H9 (cell line): ENCODE measurements around the gene ZNF75A. TPM values are rescaled to one million over a fixed set of nuclear protein-coding genes. Genes with fewer than 3 reads are reported as not detected.
A peak's percentile ranks its signal among the peaks of the same experiment; 100 is the strongest.

Experiments used
- DNase-seq: peaks from one replicate; pipeline ENCODE4 v3.0.0-alpha.2; 2017
- H2AFZ ChIP-seq: one replicate; pipeline ENCODE4 v1.6.1; 2013; ENCODE audit warnings: mild to moderate bottlenecking, low read length, control low read depth, moderate library complexity
- H2AK5ac ChIP-seq: 2 replicates; pipeline ENCODE4 v1.6.1; 2013; ENCODE audit warnings: low read length, control low read depth, mixed read lengths; ENCODE audit not compliant: insufficient read length
- H2BK120ac ChIP-seq: one replicate; pipeline ENCODE4 v1.6.1; 2013; ENCODE audit warnings: low read depth, mild to moderate bottlenecking, low read length, control low read depth, inconsistent platforms; ENCODE audit not compliant: poor library complexity, severe bottlenecking
- H2BK12ac ChIP-seq: 2 replicates; pipeline ENCODE4 v1.6.1; 2013; ENCODE audit warnings: low read length, control low read depth, mixed read lengths, low read depth; ENCODE audit not compliant: insufficient read length
- H2BK15ac ChIP-seq: 2 replicates; pipeline ENCODE4 v1.6.1; 2013; ENCODE audit warnings: low read depth, low read length, control low read depth
- H2BK20ac ChIP-seq: one replicate; pipeline ENCODE4 v1.6.1; 2013; ENCODE audit warnings: low read depth, mild to moderate bottlenecking, low read length, control low read depth, inconsistent platforms; ENCODE audit not compliant: poor library complexity, severe bottlenecking
- H2BK5ac ChIP-seq: 2 replicates; pipeline ENCODE4 v1.6.1; 2013; ENCODE audit warnings: low read length, control low read depth, mixed read lengths; ENCODE audit not compliant: insufficient read length
- H3K14ac ChIP-seq: 2 replicates; pipeline ENCODE4 v1.6.1; 2013; ENCODE audit warnings: low read length, control low read depth; ENCODE audit not compliant: insufficient read depth
- H3K18ac ChIP-seq: 2 replicates; pipeline ENCODE4 v1.6.1; 2013; ENCODE audit warnings: low read depth, mild to moderate bottlenecking, mixed read lengths, low read length, control low read depth; ENCODE audit not compliant: insufficient read length
- H3K23ac ChIP-seq: 2 replicates; pipeline ENCODE4 v1.6.1; 2013; ENCODE audit warnings: low read length, control low read depth, mixed read lengths, low read depth; ENCODE audit not compliant: insufficient read length
- H3K23me2 ChIP-seq: 2 replicates; pipeline ENCODE4 v1.6.1; 2013; ENCODE audit warnings: low read depth, mild to moderate bottlenecking, mixed read lengths, low read length, control low read depth; ENCODE audit not compliant: insufficient read length, poor library complexity, severe bottlenecking
- H3K27ac ChIP-seq: 2 replicates; pipeline ENCODE4 v1.5.1; 2013; ENCODE audit warnings: low read length, control low read depth, mixed read lengths, low read depth; ENCODE audit not compliant: insufficient read length
- H3K27me3 ChIP-seq: 2 replicates; pipeline ENCODE4 v1.6.1; 2013; ENCODE audit warnings: low read length, control low read depth, inconsistent platforms; ENCODE audit not compliant: insufficient read depth
- H3K4ac ChIP-seq: 2 replicates; pipeline ENCODE4 v1.6.1; 2013; ENCODE audit warnings: low read depth, mild to moderate bottlenecking, control low read depth, inconsistent platforms, low read length, moderate library complexity
- H3K4me1 ChIP-seq: 2 replicates; pipeline ENCODE4 v1.6.1; 2013; ENCODE audit warnings: low read length, control low read depth, inconsistent platforms; ENCODE audit not compliant: insufficient read depth
- H3K4me2 ChIP-seq: 2 replicates; pipeline ENCODE4 v1.6.1; 2013; ENCODE audit warnings: low read length, control low read depth, mixed read lengths; ENCODE audit not compliant: insufficient read length, insufficient read depth
- H3K56ac ChIP-seq: 2 replicates; pipeline ENCODE4 v1.6.1; 2013; ENCODE audit warnings: low read depth, mild to moderate bottlenecking, mixed read lengths, low read length, control low read depth; ENCODE audit not compliant: insufficient read length
- H3K79me1 ChIP-seq: 2 replicates; pipeline ENCODE4 v1.6.1; 2013; ENCODE audit warnings: low read depth, mild to moderate bottlenecking, moderate library complexity, low read length, control low read depth, inconsistent platforms; ENCODE audit not compliant: insufficient read depth, poor library complexity, severe bottlenecking
- H3K79me2 ChIP-seq: 2 replicates; pipeline ENCODE4 v1.6.1; 2013; ENCODE audit warnings: low read length, control low read depth, inconsistent platforms; ENCODE audit not compliant: insufficient read depth
- H3K9ac ChIP-seq: 2 replicates; pipeline ENCODE4 v1.6.1; 2013; ENCODE audit warnings: low read length, control low read depth, mixed read lengths; ENCODE audit not compliant: insufficient read length; ENCODE audit errors: extremely low read depth
- H3K9me3 ChIP-seq: one replicate; pipeline ENCODE4 v1.6.1; 2013; ENCODE audit warnings: low read depth, low read length, inconsistent platforms; ENCODE audit not compliant: control insufficient read depth
- H3T11ph ChIP-seq: one replicate; pipeline ENCODE4 v1.6.1; 2013; ENCODE audit warnings: mild to moderate bottlenecking, low read length, control low read depth, inconsistent platforms
- H4K20me1 ChIP-seq: one replicate; pipeline ENCODE4 v1.6.1; 2013; ENCODE audit not compliant: control insufficient read depth, insufficient read length, insufficient read depth
- H4K5ac ChIP-seq: 2 replicates; pipeline ENCODE4 v1.6.1; 2013; ENCODE audit warnings: low read depth, mild to moderate bottlenecking, mixed read lengths, low read length, control low read depth; ENCODE audit not compliant: insufficient read length
- H4K8ac ChIP-seq: replicated peaks from 2 replicates; pipeline ENCODE4 v1.6.1; 2013; ENCODE audit warnings: low read length, control low read depth, mixed read lengths, low read depth; ENCODE audit not compliant: insufficient read length
- H4K91ac ChIP-seq: 2 replicates; pipeline ENCODE4 v1.6.1; 2013; ENCODE audit warnings: low read depth, mild to moderate bottlenecking, moderate library complexity, mixed read lengths, low read length, control low read depth; ENCODE audit not compliant: insufficient read length
- H3K27ac Mint-ChIP-seq, 3 experiments: 2 replicates in 2 of 3; 3 replicates in 1 of 3; pipeline ENCODE4 v1.8.0; 2020 to 2021; ENCODE audit warnings: mixed read lengths in 3 of 3, mild to moderate bottlenecking in 1 of 3, moderate library complexity in 1 of 3
- H3K27me3 Mint-ChIP-seq: 2 replicates; pipeline ENCODE4 v1.8.0; 2021; ENCODE audit warnings: low read depth, mild to moderate bottlenecking, moderate library complexity, mixed read lengths
- H3K36me3 Mint-ChIP-seq, 3 experiments: 2 replicates in 2 of 3; 3 replicates in 1 of 3; pipeline ENCODE4 v1.8.0; 2020 to 2021; ENCODE audit warnings: low read depth in 3 of 3, mixed read lengths in 3 of 3; ENCODE audit not compliant: insufficient read depth in 1 of 3
- H3K4me1 Mint-ChIP-seq, 2 experiments: 2 replicates each; pipeline ENCODE4 v1.8.0; 2020; ENCODE audit warnings: mixed read lengths in 2 of 2
- H3K4me3 Mint-ChIP-seq, 2 experiments: 2 replicates in 1 of 2; 3 replicates in 1 of 2; pipeline ENCODE4 v1.8.0; 2020 to 2021; ENCODE audit warnings: mild to moderate bottlenecking in 2 of 2, mixed read lengths in 2 of 2, moderate library complexity in 1 of 2
- H3K9me3 Mint-ChIP-seq, 2 experiments: 2 replicates in 1 of 2; 3 replicates in 1 of 2; pipeline ENCODE4 v1.8.0; 2020; ENCODE audit warnings: mild to moderate bottlenecking in 2 of 2, mixed read lengths in 2 of 2, moderate library complexity in 1 of 2
- WGBS: extraction: QIAGEN DNeasy Blood & Tissue Kit; methylation state at CpG from one replicate; pipeline ENCODE4 v1.1.7; 2013; ENCODE audit warnings: missing lambda C conversion rate, low lambda C conversion rate, mixed read lengths; ENCODE audit not compliant: insufficient read length; ENCODE audit errors: extremely low coverage; 5-methylcytosine and 5-hydroxymethylcytosine counted together
- total RNA-seq: library from RNA; stranded (reverse); gene quantifications from 2 replicates; pipeline ENCODE4 v1.2.1, GENCODE V29; 2021
- TF ChIP-seq, protein P1 (sequence below): fragments of 200-600 bp; sonication (generic); conservative IDR thresholded peaks from 3 replicates; pipeline ENCODE4 v1.8.0; 2021; ENCODE audit warnings: antibody characterized with exemption, mild to moderate bottlenecking

Gene ZNF75A
- total RNA-seq, 1 experiment from 2014 or later, result 42.4 TPM

DNA sequence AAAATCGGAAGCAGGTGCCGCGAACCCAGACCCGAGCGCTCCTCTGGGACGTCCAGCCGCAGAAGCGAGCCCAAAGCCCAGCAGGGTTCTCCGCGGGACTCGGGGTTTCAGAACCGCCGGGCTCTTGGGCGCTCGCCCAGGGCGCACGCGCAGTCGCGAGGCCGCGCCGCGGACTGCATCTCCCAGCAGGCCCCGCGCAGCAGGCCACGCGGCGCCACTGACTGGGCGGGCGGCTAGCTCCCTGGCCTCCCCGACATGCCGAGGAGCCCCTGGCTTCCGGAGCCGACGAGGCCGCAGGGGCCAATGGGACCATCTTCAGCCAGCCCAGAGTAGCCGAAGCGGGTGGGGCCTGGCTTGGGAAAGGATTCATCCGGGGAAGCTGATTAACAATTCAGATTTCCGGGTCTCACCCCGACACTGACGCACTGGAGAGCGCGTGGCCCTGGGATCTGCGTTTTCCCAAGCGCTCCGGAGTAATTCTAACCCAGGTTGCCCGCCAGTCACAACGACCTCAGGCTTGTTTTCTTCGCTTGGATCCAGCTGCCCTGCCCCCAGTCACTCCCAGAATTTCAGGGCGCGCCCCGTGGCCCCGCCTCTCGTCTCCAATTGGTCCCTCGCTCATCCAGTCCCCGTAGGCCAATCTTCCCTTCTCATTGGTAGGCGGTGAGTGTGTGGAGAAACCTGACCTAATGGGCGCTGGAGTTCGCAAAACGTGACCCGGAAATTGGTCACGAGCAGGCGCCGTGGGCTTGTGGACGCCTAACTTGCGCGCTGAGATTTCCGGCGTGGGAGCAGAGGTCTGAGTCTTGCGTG is 22.4 kb upstream of the ZNF75A start, which contains the start of gene ZNF263:
TSS of gene ZNF263 (plus strand) at position 762 of the 813 bp plus-strand sequence. CDS start 328 bp downstream, outside the sequence.
- Histone ChIP-seq H4K91ac (no peak within 1 kb of the TSS), H3K79me1 (peaks cover 12% of the 10 kb centered on the region), H3K79me2 (peaks cover 29% of the 10 kb centered on the region), H3K9me3 (peaks cover 14% of the 10 kb centered on the region), H2BK120ac (peak within 1 kb of the TSS; percentile 62), H3K9ac (peak within 1 kb of the TSS; percentile 82), H3T11ph (peak within 1 kb of the TSS; percentile 4), H2BK5ac (peak within 1 kb of the TSS; percentile 33), H2BK12ac (no peak within 1 kb of the TSS), H3K14ac (peak within 1 kb of the TSS; percentile 93), H3K27me3 (no peaks in the 10 kb centered on the region), H3K56ac (no peak within 1 kb of the TSS), H2AK5ac (no peak within 1 kb of the TSS), H3K4me1 (no peaks in the 10 kb centered on the region), H4K20me1 (peaks cover 5% of the 10 kb centered on the region), H2BK20ac (no peak within 1 kb of the TSS), H2AFZ (no peak within 1 kb of the TSS), H3K27ac (peak within 1 kb of the TSS; percentile 69), H4K8ac (no peak within 1 kb of the TSS), H2BK15ac (no peak within 1 kb of the TSS), H4K5ac (no peak within 1 kb of the TSS), H3K4me2 (peak within 1 kb of the TSS; percentile 85), H3K23me2 (peaks cover 11% of the 10 kb centered on the region), H3K23ac (no peak within 1 kb of the TSS), H3K18ac (peak within 1 kb of the TSS; percentile 96), H3K4ac (peak within 1 kb of the TSS; percentile 26; the same call in 1 of the 2 replicates)
- TF ChIP-seq, protein P1, sequence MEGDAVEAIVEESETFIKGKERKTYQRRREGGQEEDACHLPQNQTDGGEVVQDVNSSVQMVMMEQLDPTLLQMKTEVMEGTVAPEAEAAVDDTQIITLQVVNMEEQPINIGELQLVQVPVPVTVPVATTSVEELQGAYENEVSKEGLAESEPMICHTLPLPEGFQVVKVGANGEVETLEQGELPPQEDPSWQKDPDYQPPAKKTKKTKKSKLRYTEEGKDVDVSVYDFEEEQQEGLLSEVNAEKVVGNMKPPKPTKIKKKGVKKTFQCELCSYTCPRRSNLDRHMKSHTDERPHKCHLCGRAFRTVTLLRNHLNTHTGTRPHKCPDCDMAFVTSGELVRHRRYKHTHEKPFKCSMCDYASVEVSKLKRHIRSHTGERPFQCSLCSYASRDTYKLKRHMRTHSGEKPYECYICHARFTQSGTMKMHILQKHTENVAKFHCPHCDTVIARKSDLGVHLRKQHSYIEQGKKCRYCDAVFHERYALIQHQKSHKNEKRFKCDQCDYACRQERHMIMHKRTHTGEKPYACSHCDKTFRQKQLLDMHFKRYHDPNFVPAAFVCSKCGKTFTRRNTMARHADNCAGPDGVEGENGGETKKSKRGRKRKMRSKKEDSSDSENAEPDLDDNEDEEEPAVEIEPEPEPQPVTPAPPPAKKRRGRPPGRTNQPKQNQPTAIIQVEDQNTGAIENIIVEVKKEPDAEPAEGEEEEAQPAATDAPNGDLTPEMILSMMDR, result no peak
- Mint-ChIP-seq H3K36me3 (peaks cover 38 to 42% (median 41%) of the 10 kb centered on the region in 3 experiments), H3K9me3 (peaks cover 24 to 35% of the 10 kb centered on the region in 2 experiments), H3K27me3 (peaks cover 5% of the 10 kb centered on the region), H3K4me3 (peak within 1 kb of the TSS; percentile 96 to 98), H3K4me1 (peaks cover 18 to 24% of the 10 kb centered on the region in 2 experiments), H3K27ac (peak within 1 kb of the TSS; percentile 99)
- WGBS, result no CpG with 5 or more reads among the region's 72 CpGs
- peak; percentile 96 for DNase-seq
